GM19372 (cell line): ENCODE results near the gene SDSL.

Experiments used
- ATAC-seq: cut with Tn5 transposase; IDR thresholded peaks from one replicate; pipeline ENCODE4 v1.9.1; 2021; ENCODE audit warnings: mild to moderate bottlenecking, low read depth, moderate library complexity; ENCODE audit not compliant: unreplicated experiment

SDSL gene

DNA sequence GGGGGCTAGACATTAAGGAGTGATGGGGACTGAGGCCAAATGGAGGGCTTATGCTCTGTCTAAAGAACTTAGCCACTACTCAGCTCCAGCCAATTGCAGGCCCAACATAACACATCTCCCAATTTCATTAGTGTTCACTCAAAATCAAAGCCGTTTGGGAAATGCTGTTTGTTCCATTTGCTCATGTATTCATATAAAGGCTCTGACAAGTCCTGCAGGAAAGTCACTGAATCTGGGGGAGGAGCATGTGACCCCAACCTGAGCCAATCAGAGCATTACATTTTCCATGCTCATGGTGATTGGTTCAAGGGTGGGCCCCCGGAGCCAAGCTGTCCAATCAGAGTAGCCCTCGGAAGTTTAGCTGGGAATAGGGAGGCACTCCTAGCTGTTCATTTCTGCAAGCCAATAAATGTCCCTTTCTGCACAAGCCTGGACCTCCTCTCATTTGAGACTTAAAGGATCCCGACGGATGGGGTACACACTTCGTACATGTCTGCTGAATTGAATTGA lies 20.9 kb downstream of the SDSL start:
- ATAC-seq, result no peak

DNA sequence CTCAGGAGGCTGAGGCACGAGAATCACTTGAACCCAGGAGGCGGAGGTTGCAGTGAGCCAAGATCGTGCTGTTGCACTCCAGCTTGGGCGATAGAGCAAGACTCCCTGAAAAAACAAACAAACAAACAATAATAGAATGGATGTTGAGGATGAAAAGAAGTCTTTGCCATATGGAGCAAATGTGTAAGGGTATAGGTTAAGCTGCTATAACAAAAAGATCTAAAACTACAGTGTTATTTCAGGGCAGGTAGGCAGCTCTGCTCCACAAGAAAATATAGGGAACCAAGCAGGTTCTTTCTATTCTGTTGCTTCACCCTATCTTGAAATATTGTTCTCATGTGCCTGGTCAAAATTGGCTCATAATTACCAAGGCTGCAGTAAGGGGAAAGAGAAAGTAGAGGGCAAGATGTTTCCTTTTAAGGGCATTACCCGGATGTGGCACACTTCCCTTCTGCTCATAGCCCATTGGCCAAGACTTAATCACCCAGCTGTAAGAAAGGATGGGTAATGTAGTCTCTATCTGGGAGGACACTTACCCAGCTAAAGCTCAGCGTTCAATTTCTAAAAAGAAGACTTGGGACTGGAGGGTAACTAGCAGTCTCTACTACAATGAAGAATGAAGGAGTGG lies 23.5 kb downstream of the SDSL start:
- ATAC-seq, result no peak

DNA sequence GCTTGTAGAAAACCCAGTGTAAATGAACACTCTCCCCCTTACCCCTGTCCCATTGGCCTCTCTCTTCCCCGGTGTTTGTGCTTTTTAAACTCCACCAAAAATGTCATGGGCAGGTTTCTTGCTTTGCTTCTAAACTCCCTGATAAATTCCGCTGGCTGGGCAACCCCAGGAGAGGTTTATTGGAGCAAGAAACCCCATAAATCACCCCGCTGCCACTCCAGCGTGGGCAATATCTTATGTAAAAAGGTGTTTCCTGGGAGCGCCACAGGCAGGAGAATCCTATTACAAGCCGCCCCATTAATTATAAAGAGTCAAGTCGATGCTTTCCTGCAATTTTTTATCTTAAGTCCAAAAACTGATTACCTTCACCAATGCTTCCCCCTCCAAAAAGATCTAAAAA lies 26.7 kb downstream of the SDSL start:
- ATAC-seq, result no peak

- no peak for ATAC-seq
Measured at GRCh38 chr12:113449299-113449698, 27.1 kb downstream of the SDSL start.

GRCh38 chr12:113449839-113450238 lies 27.7 kb downstream of the SDSL start:
- ATAC-seq, result no peak

DNA sequence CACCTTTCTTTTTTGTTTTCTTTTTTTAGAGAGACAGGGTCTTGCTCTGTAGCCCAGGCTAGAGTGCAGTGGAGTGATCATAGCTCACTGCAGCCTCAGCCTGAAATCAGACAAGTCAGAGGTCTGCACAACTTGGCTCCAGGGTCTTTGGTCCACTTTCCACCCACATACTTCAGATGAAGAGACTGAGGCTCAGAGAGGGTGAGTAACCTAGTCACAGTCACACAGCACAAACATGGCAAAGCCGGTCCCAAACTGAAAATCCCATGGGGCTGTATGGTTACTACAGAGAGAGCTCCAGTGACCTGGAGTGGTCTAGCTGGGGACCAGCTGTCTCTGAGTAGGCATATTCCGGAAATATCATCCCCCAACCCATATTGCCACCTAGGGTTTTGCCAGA lies 30.3 kb downstream of the SDSL start:
- ATAC-seq, result no peak

DNA sequence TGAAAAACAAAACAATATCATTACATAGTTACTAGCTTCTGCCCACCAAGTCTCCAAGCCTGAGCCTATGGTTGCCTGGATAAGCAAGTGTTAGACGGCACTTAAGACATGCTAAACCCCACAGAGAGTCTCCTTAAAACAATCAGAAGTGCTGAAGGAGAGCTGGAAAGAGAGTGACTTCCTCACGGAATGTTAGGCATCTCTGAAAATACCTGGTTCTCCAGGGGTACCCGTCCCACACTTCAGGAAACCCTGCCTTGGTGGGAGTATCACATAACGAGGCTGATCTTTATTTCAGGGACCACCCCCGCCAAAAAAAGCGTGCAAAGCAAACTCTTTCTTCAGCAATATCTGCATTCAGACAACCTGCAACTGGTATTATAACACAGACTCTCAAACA lies 31.1 kb downstream of the SDSL start:
- no peak for ATAC-seq

GRCh38 chr12:113456199-113456598 lies 34.0 kb downstream of the SDSL start:
- no peak for ATAC-seq

- no peak for ATAC-seq
Measured at GRCh38 chr12:113456761-113457160, 34.6 kb downstream of the SDSL start.

GRCh38 chr12:113457185-113457584 lies 35.0 kb downstream of the SDSL start:
- ATAC-seq, result no peak

- no peak for ATAC-seq
Measured at GRCh38 chr12:113457710-113458109, 35.5 kb downstream of the SDSL start.

DNA sequence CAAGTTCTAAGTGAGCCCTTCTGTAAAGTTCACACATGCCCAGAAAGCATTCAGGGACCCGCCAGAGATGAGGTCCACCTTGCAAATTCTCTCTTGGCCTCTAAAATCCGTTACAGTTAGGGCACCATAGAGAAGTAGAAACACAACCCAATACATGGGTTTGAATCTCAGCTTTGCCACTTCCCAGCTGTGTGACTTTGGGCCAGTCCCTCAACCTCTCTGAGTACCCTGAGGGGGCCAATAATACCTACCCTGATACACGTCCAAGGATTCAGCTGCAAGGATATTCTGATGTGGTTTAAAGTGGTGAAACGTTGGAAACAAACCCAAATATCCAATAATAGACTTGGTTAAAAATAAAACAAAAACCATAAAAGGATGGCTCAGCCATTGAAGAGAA lies 37.8 kb downstream of the SDSL start:
- no peak for ATAC-seq

DNA sequence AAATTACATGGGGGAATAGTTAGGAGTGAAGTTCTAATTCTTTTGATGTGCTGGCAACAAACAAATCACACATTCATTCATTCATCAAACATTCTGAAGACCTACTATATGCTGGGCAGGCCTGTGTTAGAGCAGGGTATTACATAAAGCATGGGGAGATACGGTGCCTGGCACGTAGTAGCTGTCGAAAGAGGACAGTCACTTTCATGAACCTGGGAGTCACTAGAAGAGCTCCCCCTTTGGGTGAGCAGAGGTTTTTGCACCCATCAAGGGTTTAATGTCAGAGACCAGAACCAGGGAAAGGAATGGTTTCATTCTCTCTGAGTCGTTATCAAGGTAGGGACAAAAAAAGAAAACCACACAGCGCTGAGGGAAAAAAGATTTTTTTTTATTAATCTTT lies 39.5 kb downstream of the SDSL start:
- ATAC-seq, result no peak

DNA sequence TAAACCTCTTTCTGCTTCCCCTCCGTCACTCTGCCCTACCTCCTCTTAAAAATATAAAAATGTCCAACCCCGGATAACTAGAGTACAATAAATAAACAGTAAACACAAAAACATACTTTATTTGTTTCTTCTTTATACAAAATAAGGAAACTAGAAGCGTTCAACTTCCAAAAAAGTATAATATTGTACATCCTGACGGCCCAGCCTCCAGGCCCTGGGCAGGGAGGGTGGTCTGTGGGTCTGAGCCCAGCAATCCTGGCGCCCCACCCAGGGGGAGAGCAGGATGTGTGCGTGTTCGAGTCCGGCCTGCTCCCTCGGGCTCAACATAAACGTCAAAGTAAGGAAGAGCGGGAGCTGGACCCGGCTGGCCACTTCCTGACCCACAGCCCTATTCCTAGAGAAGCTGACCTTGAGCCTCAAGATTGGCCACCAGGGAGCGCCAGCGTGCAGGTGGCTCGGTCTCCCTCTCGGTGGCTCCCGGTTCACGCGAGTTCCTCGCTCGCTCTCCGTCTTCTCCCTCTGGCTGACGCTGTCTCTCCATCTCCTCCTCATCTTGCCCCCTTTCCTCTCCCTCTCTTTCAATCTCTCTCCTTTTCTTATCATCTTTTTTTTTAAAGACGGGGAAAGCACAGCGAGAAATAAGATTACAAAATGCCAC lies 40.1 kb downstream of the SDSL start:
- no peak for ATAC-seq

- no peak for ATAC-seq
Measured at GRCh38 chr12:113462998-113463745, 41.0 kb downstream of the SDSL start.

DNA sequence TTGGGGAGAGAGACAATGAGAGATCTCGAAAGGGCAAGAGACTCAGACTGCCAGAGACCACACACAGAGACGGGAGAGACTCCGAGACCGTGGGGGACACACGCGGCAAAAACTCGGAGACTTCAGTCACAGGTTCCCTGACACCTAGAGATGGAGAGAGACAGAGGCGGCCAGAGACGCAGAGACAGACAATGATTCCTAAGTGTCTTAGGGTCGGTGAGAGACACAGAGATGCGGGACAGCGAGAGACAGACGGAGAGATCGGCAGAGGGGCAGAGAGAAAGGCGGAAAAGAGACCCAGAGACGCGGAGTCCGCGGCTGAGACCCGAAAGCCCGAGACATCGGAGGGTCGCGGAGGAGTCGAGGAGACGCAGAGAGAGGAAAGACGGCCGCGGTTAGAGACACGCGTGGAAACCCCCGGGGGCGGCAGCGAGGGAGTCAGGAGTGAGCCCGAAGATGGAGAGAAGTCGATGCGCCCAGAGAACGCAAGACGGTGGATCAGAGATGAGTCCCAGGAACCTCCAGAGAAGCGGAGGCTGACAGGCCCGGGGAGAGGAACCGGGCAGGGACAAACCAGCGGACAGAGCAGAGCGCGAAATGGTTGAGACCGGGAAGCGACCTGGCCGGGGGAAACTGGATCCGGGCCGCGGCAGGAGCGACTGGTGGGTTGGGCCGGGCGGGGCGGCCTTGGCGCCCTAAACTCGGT lies 41.7 kb downstream of the SDSL start:
- ATAC-seq, result no peak

DNA sequence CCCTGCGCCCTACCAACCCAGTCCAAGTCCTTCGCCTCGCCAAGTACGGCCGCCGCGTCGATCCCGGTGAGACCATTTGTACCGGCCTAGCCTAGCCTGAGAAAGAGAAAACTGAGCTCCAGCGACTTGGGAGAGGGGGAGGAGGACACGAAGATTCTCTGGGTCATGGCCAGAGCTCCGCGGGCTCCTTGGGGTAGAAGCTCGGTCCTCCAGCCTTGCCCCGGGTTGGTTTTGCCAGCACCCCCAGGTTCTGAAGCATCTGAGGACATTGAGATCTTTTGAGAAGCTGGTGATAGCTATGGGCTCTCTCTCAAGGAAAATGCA lies 42.2 kb downstream of the SDSL start:
- ATAC-seq, result no peak

DNA sequence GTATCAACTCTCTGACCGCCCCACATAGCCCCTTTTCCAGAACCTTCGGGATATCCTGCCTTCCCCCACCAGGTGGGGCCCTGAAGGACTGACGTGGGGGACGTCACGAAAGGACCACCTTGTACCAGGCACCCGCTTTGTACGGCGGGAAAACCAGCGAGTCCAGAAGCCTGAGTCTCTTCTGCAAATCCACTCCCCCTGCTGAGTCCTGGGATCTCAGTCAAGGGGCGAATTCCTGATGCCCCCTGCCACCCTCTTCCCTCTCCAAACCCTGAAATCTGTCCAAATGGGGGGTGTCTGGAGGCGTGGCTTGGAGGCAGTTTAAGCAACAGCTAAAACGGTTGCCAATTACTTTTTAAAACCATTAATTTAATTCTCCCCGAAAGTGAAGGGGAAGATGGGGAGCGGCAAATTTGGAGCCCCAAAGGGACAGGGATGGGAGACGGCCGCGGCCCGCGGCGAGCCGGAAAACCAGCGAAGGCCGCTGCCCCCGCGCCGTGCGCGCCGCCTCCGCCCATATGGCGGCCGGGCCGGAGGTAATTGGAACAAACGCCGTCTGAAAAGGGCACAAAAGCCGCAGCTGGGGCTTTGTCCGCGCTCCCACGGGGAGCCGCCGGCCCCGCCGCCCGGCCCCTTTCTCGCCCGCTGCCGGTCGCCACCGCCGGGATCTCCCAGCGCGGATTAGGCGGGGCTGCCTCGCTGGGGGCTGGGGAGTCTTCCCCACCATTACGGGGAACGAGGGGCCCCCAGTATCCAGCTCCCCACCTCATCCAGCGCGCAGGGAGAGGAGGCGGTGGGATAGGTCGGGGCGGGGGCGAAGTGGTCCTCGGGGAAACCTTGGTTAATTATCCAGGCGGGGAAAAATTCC lies 42.9 kb downstream of the SDSL start:
- no peak for ATAC-seq

DNA sequence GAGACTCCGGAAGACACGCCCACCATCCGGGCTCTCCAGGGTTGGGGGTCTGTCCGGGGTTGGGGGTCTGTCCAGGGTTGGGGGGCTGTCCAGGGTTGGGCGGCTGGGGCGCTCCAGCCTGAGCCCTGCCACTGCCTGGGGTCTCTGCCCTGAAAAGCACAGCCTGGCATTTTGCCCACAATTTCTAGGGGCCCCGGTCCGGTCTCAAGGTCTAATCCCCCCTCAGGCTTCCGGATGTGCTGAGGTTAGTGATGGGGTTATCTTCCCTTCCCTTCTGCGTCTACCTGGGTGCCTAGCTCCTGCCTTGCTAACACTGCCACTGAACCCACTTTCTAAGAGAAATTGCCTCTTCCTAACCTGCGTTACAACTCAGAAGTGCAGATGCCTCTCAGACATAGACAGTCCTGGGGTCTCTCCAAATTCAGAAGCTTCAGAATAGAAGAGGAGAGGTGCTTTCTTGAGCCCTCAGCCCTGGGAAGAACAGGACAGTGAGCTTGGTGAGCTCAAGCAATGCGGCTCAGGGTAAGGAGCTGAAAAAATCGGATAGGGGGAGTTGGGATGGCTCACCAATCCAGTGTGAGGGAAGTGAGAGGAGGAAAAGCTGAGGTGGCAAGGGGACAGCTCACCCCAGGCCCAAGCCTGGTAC lies 43.8 kb downstream of the SDSL start:
- ATAC-seq, result no peak
